ENCODE data around the gene TBC1D1.

- TF ChIP-seq CTCF (IDR thresholded peaks at IDR 0.05 in 8 of 11, conservative IDR thresholded peaks at IDR 0.05 in 3 of 11) (no peak), POLR2A (IDR thresholded peaks at IDR 0.05) (no peak), POLR2AphosphoS5 (IDR thresholded peaks at IDR 0.05) (no peak)
Measured at GRCh38 chr4:38188136-38188535, 297.3 kb downstream of the TBC1D1 start.

Measured in spleen (tissue), 7 donors.